ENCODE data around the gene XPO6.

Gene XPO6

GRCh38 chr16:28211758-28212531, at the start of gene XPO6:
TSS of gene XPO6 (minus strand) at chr16:28211965. CDS start at chr16:28211368, 597 bp downstream.
- peak within 1 kb of the TSS; percentile 88 for H3K4me3 ChIP-seq (ENCODE audit: control insufficient read depth, low read depth, low read length)
- no peak for TF ChIP-seq CTCF (IDR thresholded peaks at IDR 0.05; ENCODE audit: control insufficient read depth, insufficient read depth, low read depth, low read length, missing control alignments)
- peak; percentile 60 for DNase-seq (ENCODE audit: low read depth)

DNA sequence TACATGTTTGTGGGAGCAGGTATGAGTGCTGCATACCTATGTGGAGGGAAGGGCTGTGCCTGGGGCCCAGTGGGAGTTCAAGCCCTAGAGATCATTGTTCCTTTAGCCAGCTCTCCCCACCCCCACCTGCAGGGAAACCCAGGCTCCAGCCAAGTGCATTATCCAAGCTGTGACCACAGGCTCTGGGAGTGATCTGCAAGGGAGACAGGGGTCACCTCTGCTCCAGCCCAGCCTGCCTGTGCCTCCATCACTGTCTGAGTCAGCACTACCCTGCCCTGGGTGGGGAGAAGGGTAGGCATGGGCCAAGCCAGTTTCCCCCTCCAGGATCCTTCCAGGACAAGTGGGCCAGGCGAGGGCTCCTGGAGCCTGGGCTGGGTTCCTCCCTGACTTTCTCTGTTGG, 48.4 kb upstream of the XPO6 start:
- no peak for DNase-seq (ENCODE audit: low read depth)
- no peak overlapping the region for H3K4me3 ChIP-seq (ENCODE audit: control insufficient read depth, low read depth, low read length)
- TF ChIP-seq CTCF (IDR thresholded peaks at IDR 0.05; ENCODE audit: control insufficient read depth, insufficient read depth, low read depth, low read length, missing control alignments) = no peak

DNA sequence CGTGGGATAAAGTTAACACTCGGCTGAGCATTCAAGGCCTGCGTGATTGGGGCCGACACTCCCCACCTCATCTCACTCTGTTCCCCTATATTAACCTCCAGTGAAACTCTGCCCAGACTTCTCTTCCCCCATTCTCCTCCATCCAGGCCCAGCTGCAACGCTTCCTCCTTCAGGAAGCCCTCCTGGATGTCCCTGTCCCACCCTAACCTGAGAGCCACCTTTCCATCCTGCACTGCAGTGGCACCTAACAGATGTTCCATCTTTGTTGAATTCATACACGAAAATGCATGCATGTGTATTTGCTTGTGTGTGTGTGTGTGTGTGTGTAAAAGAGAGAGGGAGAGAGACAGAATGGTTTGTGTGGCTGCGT, 48.0 kb upstream of the XPO6 start:
- H3K4me3 ChIP-seq (ENCODE audit: control insufficient read depth, low read depth, low read length) = no peak overlapping the region
- DNase-seq (ENCODE audit: low read depth) = no peak
- TF ChIP-seq CTCF (IDR thresholded peaks at IDR 0.05; ENCODE audit: control insufficient read depth, insufficient read depth, low read depth, low read length, missing control alignments) = no peak

GRCh38 chr16:28259091-28259780, 47.5 kb upstream of the XPO6 start:
- TF ChIP-seq CTCF (IDR thresholded peaks at IDR 0.05; ENCODE audit: control insufficient read depth, insufficient read depth, low read depth, low read length, missing control alignments) = no peak
- DNase-seq (ENCODE audit: low read depth) = no peak
- no peak overlapping the region for H3K4me3 ChIP-seq (ENCODE audit: control insufficient read depth, low read depth, low read length)

- no peak for TF ChIP-seq CTCF (IDR thresholded peaks at IDR 0.05; ENCODE audit: control insufficient read depth, insufficient read depth, low read depth, low read length, missing control alignments)
- DNase-seq (ENCODE audit: low read depth) = no peak
- no peak overlapping the region for H3K4me3 ChIP-seq (ENCODE audit: control insufficient read depth, low read depth, low read length)
Measured at GRCh38 chr16:28258567-28258966, 46.8 kb upstream of the XPO6 start.

- no peak overlapping the region for H3K4me3 ChIP-seq (ENCODE audit: control insufficient read depth, low read depth, low read length)
- no peak for TF ChIP-seq CTCF (IDR thresholded peaks at IDR 0.05; ENCODE audit: control insufficient read depth, insufficient read depth, low read depth, low read length, missing control alignments)
- DNase-seq (ENCODE audit: low read depth) = no peak
Measured at GRCh38 chr16:28257256-28257655, 45.5 kb upstream of the XPO6 start.

All from AG09309 (cell line).